PC-9 (cell line): Measurements from ENCODE around the gene IKZF2.

ENCODE experiments used
- EZH2 ChIP-seq: fragments of 200-600 bp; sonication (generic); IDR thresholded peaks from 2 replicates; pipeline ENCODE4 v1.8.0; 2017; ENCODE audit warnings: antibody characterized with exemption, low read depth
- TF ChIP-seq, protein P1 (sequence below): fragments of 200-600 bp; sonication (generic); conservative IDR thresholded peaks from 2 replicates; pipeline ENCODE4 v1.6.1; 2017; ENCODE audit warnings: mixed run types, antibody characterized with exemption, mild to moderate bottlenecking, moderate library complexity

DNA sequence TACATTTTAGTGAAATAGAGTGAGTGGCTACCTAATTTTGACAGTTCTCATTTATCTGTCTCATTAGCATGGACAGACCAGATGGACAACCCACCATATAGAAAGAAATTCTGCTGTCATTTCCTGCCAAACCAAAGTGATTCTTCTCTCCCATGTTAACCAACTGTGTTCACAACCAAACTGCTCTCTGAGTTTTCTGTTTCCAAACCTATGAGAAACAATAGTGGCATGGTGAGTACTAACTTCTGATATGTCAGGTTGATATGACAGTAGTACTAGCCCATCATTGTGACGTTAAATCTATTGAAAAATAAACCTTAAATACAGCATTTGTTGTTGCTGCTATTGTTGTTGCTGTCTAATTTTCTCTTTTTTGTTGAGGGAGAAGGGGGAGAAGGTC, 72.7 kb downstream of the IKZF2 start:
- TF ChIP-seq, protein P1, sequence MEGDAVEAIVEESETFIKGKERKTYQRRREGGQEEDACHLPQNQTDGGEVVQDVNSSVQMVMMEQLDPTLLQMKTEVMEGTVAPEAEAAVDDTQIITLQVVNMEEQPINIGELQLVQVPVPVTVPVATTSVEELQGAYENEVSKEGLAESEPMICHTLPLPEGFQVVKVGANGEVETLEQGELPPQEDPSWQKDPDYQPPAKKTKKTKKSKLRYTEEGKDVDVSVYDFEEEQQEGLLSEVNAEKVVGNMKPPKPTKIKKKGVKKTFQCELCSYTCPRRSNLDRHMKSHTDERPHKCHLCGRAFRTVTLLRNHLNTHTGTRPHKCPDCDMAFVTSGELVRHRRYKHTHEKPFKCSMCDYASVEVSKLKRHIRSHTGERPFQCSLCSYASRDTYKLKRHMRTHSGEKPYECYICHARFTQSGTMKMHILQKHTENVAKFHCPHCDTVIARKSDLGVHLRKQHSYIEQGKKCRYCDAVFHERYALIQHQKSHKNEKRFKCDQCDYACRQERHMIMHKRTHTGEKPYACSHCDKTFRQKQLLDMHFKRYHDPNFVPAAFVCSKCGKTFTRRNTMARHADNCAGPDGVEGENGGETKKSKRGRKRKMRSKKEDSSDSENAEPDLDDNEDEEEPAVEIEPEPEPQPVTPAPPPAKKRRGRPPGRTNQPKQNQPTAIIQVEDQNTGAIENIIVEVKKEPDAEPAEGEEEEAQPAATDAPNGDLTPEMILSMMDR, result no peak
- TF ChIP-seq EZH2, result no peak
